IMR-90 (cell line): Measurements from ENCODE around the gene MON1A. TPM values are rescaled to one million over a fixed set of nuclear protein-coding genes. Genes with fewer than 3 reads are reported as not detected.

Experiments
- ATAC-seq: fragments of 200-7000 bp; cut with Tn5 transposase; 2 replicates; pipeline ENCODE4 v1.9.1; 2020; ENCODE audit warnings: low read depth, mild to moderate bottlenecking, moderate library complexity
- BruUV-seq: library from RNA; stranded (reverse); fragments of 400-500 nt; replicated peaks from 2 replicates; lab custom pipeline; 2021; lab: Mats Ljungman, UMichigan
- CTCF ChIA-PET: fragments of 300-600 bp; formaldehyde crosslinking; extraction: SDS; loops from one replicate; lab custom pipeline; 2021; ENCODE audit warnings: antibody characterized with exemption; lab: Yijun Ruan, JAX
- POLR2A ChIA-PET: fragments of 300-600 bp; sonication (Branson Sonifier 250); formaldehyde crosslinking; loops from one replicate; lab custom pipeline; 2022; ENCODE audit warnings: antibody characterized with exemption; ENCODE audit not compliant: unreplicated experiment; lab: Charles Lee
- DNase-seq: peaks from one replicate; pipeline ENCODE4 v3.0.0; 2013
- H2AFZ ChIP-seq: replicated peaks from 2 replicates; pipeline ENCODE3; 2013; ENCODE audit warnings: low read length, mild to moderate bottlenecking; ENCODE audit not compliant: poor library complexity
- H2AK5ac ChIP-seq: 2 replicates; pipeline ENCODE4 v1.6.1; 2013; ENCODE audit warnings: low read depth, low read length, inconsistent platforms
- H2AK9ac ChIP-seq: replicated peaks from 2 replicates; pipeline ENCODE3; 2013; ENCODE audit warnings: mild to moderate bottlenecking, low read depth, low read length, moderate library complexity; ENCODE audit not compliant: poor library complexity
- H2BK120ac ChIP-seq: 2 replicates; pipeline ENCODE4 v1.6.1; 2013; ENCODE audit warnings: low read depth, low read length, inconsistent platforms
- H2BK15ac ChIP-seq: 3 replicates; pipeline ENCODE4 v1.6.1; 2013; ENCODE audit warnings: low read depth, low read length, inconsistent platforms
- H2BK20ac ChIP-seq: 2 replicates; pipeline ENCODE4 v1.6.1; 2013; ENCODE audit warnings: low read depth, mild to moderate bottlenecking, inconsistent platforms, low read length, moderate library complexity
- H2BK5ac ChIP-seq: 2 replicates; pipeline ENCODE4 v1.6.1; 2013; ENCODE audit warnings: mild to moderate bottlenecking, low read depth, low read length, inconsistent platforms; ENCODE audit not compliant: poor library complexity, severe bottlenecking
- H3K14ac ChIP-seq: replicated peaks from 2 replicates; pipeline ENCODE4 v1.6.1; 2013; ENCODE audit warnings: low read depth, low read length, inconsistent platforms
- H3K18ac ChIP-seq: 2 replicates; pipeline ENCODE4 v1.6.1; 2013; ENCODE audit warnings: low read depth, low read length, control low read depth
- H3K23ac ChIP-seq: 2 replicates; pipeline ENCODE4 v1.6.1; 2013; ENCODE audit warnings: low read depth, low read length, inconsistent platforms
- H3K27ac ChIP-seq: 2 replicates; pipeline ENCODE4 v1.5.1; 2013; ENCODE audit warnings: mild to moderate bottlenecking, control low read depth, low read length; ENCODE audit not compliant: insufficient read depth
- H3K27me3 ChIP-seq: 2 replicates; pipeline ENCODE4 v1.6.1; 2013; ENCODE audit warnings: low read length; ENCODE audit not compliant: control insufficient read depth, insufficient read depth
- H3K36me3 ChIP-seq: 2 replicates; pipeline ENCODE4 v1.6.1; 2013; ENCODE audit warnings: low read length, mixed read lengths; ENCODE audit not compliant: control insufficient read depth, insufficient read depth
- H3K4ac ChIP-seq: 2 replicates; pipeline ENCODE4 v1.6.1; 2013; ENCODE audit warnings: low read depth, low read length, inconsistent platforms
- H3K4me1 ChIP-seq: 2 replicates; pipeline ENCODE4 v1.6.1; 2013; ENCODE audit warnings: low read length, mixed read lengths; ENCODE audit not compliant: control insufficient read depth, insufficient read depth
- H3K4me2 ChIP-seq: 2 replicates; pipeline ENCODE4 v1.6.1; 2013; ENCODE audit warnings: low read depth, mild to moderate bottlenecking, control low read depth, low read length, moderate library complexity
- H3K4me3 ChIP-seq: 2 replicates; pipeline ENCODE4 v1.5.1; 2013; ENCODE audit warnings: low read depth, mild to moderate bottlenecking, control low read depth, low read length, moderate library complexity; ENCODE audit not compliant: insufficient read depth
- H3K56ac ChIP-seq: 2 replicates; pipeline ENCODE4 v1.6.1; 2013; ENCODE audit warnings: low read length, inconsistent platforms; ENCODE audit not compliant: insufficient read depth; ENCODE audit errors: extremely low read depth
- H3K79me1 ChIP-seq, 2 experiments: 2 replicates each; pipeline ENCODE4 v1.6.1; 2013; ENCODE audit warnings: low read length in 2 of 2, inconsistent platforms in 1 of 2, low read depth in 1 of 2
- H3K9ac ChIP-seq: 2 replicates; pipeline ENCODE4 v1.6.1; 2013; ENCODE audit warnings: low read depth, low read length, control low read depth
- H3K9me1 ChIP-seq: 2 replicates; pipeline ENCODE4 v1.6.1; 2013; ENCODE audit warnings: low read length, inconsistent platforms; ENCODE audit not compliant: insufficient read depth
- H3K9me3 ChIP-seq: 2 replicates; pipeline ENCODE4 v1.6.1; 2013; ENCODE audit warnings: low read length; ENCODE audit not compliant: control insufficient read depth, insufficient read depth
- H4K20me1 ChIP-seq: 2 replicates; pipeline ENCODE4 v1.6.1; 2013; ENCODE audit warnings: low read length, inconsistent platforms; ENCODE audit not compliant: insufficient read depth
- H4K5ac ChIP-seq: 2 replicates; pipeline ENCODE4 v1.6.1; 2013; ENCODE audit warnings: mild to moderate bottlenecking, low read depth, low read length, control low read depth
- H4K8ac ChIP-seq, 2 experiments: 2 replicates each; pipeline ENCODE4 v1.6.1; 2013; ENCODE audit warnings: low read depth in 2 of 2, low read length in 2 of 2, control low read depth in 1 of 2, inconsistent platforms in 1 of 2
- H4K91ac ChIP-seq: 2 replicates; pipeline ENCODE4 v1.6.1; 2013; ENCODE audit warnings: low read depth, low read length, inconsistent platforms; ENCODE audit not compliant: insufficient read depth
- CEBPB ChIP-seq: IDR thresholded peaks from 2 replicates; pipeline ENCODE4 v1.6.1; 2012; ENCODE audit warnings: low read depth, low read length, improper control_type of control experiment
- CHD1 ChIP-seq: IDR thresholded peaks from 2 replicates; pipeline ENCODE4 v1.6.1; 2012; ENCODE audit warnings: low read depth, low read length, improper control_type of control experiment
- MAZ ChIP-seq: IDR thresholded peaks from 2 replicates; pipeline ENCODE4 v1.6.1; 2012; ENCODE audit warnings: low read depth, mild to moderate bottlenecking, low read length, improper control_type of control experiment, moderate library complexity, borderline replicate concordance
- NFE2L2 ChIP-seq: fragments of 150-350 bp; IDR thresholded peaks from 2 replicates; pipeline ENCODE4 v1.6.1; 2016; ENCODE audit warnings: low read depth, mild to moderate bottlenecking, low read length
- POLR2A ChIP-seq: IDR thresholded peaks from 2 replicates; pipeline ENCODE4 v1.6.1; 2012; ENCODE audit warnings: mild to moderate bottlenecking, low read depth, low read length
- RCOR1 ChIP-seq: IDR thresholded peaks from 2 replicates; pipeline ENCODE4 v1.6.1; 2012; ENCODE audit warnings: mild to moderate bottlenecking, low read length, improper control_type of control experiment; ENCODE audit not compliant: insufficient replicate concordance
- RFX5 ChIP-seq: IDR thresholded peaks from 2 replicates; pipeline ENCODE4 v1.8.0; 2012; ENCODE audit warnings: low read depth, mild to moderate bottlenecking, low read length, moderate library complexity
- USF2 ChIP-seq: fragments of 150-350 bp; IDR thresholded peaks from 2 replicates; pipeline ENCODE4 v1.6.1; 2017; ENCODE audit warnings: mild to moderate bottlenecking, antibody characterized with exemption, low read length, low read depth
- WGBS, 2 experiments: methylation state at CpG; one replicate each; pipeline versions ENCODE4 v1.1.5 to v1.1.7; 2013; ENCODE audit warnings: missing lambda C conversion rate in 2 of 2; ENCODE audit not compliant: insufficient read length in 1 of 2; ENCODE audit errors: extremely low coverage in 2 of 2; 5-methylcytosine and 5-hydroxymethylcytosine counted together
- dilution Hi-C: fragments of 300-500 bp; cut with HindIII; formaldehyde crosslinking; loops from one replicate; pipeline ENCODE4 v1.14.3; 2018; ENCODE audit warnings: low sequenced_read_pairs; ENCODE audit not compliant: unreplicated experiment
- in situ Hi-C: fragments of 300-500 bp; cut with MboI; formaldehyde crosslinking; loops from 3 replicates; pipeline ENCODE4 v1.14.3; 2019; ENCODE audit warnings: low sequenced_read_pairs, inconsistent platforms, mixed read lengths
- intact Hi-C: fragments of 100-400 bp; cut with micrococcal nuclease; formaldehyde crosslinking; loops from 2 replicates; pipeline ENCODE4 v1.10.0; 2022
- polyA plus RNA-seq, 3 experiments: library from polyadenylated mRNA; depleted of rRNA; stranded (reverse); fragments of >200 nt; gene quantifications; 2 replicates each; pipeline ENCODE4 v1.2.3, GENCODE V29; 2012; ENCODE audit warnings: low replicate concordance in 1 of 3
- total RNA-seq: library from RNA; depleted of rRNA; stranded (reverse); fragments of >200 nt; gene quantifications from 2 replicates; pipeline ENCODE4 v1.2.3, GENCODE V29; 2012

Gene MON1A
- total and polyA plus RNA-seq, 2 of the 4 experiments (the other 2 are of a cell fraction) = 8.2 to 13.5 TPM

DNA sequence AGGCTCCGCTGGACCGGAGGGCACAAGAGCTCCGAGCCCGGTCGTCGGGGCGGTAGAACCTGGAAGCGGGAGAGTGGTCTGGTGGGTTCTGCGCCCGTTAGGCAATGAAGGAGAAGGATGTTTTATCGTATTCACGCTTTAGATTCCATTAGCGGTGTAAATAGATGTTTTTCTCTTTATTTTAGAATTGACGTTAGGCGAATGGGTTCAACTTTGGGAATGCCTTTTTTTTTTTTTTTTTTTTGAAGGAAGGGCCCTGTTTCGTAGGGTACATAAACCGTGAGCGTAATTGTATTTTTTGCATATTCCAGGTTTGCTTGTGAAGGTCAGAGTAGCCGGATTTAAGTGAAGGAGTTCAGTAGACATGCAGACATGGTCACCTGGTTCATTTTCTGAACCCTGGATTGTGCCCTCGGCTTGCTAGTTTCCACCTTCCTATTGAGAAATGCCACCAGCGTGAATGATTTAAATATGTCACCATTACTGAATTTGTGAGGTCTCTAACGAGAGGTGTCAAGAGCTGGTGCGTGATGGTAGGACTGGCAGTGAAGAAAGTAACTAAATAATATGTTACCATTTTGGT, 11.1 kb upstream of the MON1A start:
- H4K20me1 ChIP-seq = peaks cover 36% of the 10 kb centered on the region

More for the DNA sequence above, 11.1 kb upstream of the MON1A start:
- dilution Hi-C loops = no loop called here
- POLR2A ChIA-PET = interaction anchor here (0.6 to 1.2 kb wide), 2 partner anchors 11 to 150 kb away, joined by 4 read pairs; partner anchors contain the start of gene MON1A
- Histone ChIP-seq H4K8ac (peak overlapping the region; percentile 38 to 67; a peak in 2 of 4 replicates), H3K4ac (peak overlapping the region; percentile 80), H2BK5ac (peak overlapping the region; percentile 68), H2BK20ac (no peak overlapping the region), H3K18ac (peak overlapping the region; percentile 69; the same call in 1 of the 2 replicates), H3K56ac (peak overlapping the region; percentile 76), H3K9me1 (peaks cover 7% of the 10 kb centered on the region), H3K27ac (peak overlapping the region; percentile 93), H4K5ac (peak overlapping the region; percentile 73), H2AK5ac (peak overlapping the region; percentile 77), H3K9ac (peak overlapping the region; percentile 97), H2AFZ (peak overlapping the region; percentile 97), H2AK9ac (peak overlapping the region; percentile 94), H3K4me2 (peak overlapping the region; percentile 100), H3K14ac (peak overlapping the region; percentile 89), H4K91ac (no peak overlapping the region; the same call in 1 of the 2 replicates), H3K4me3 (peak overlapping the region; percentile 80), H3K9me3 (no peaks in the 10 kb centered on the region), H2BK120ac (peak overlapping the region; percentile 20; the same call in 1 of the 2 replicates), H3K23ac (peak overlapping the region; percentile 96), H2BK15ac (no peak overlapping the region; the same call in 2 of the 3 replicates), H3K79me1 (peaks cover 4 to 25% of the 10 kb centered on the region in 2 experiments; a peak in 2 of 4 replicates), H3K4me1 (peaks cover 4% of the 10 kb centered on the region; the same call in 1 of the 2 replicates), H3K36me3 (no peaks in the 10 kb centered on the region; the same call in 1 of the 2 replicates), H3K27me3 (no peaks in the 10 kb centered on the region)
- TSS peak; percentile 62 for BruUV-seq
- DNase-seq (no peak), ATAC-seq (no peak)
- no peak for TF ChIP-seq NFE2L2
- no peak for TF ChIP-seq MAZ
- TF ChIP-seq RCOR1 = no peak
- no peak for TF ChIP-seq CEBPB
- TF ChIP-seq POLR2A = no peak
- TF ChIP-seq USF2 = no peak
- TF ChIP-seq CHD1 = no peak
- no peak for TF ChIP-seq RFX5
- in situ Hi-C loops = no loop called here
- intact Hi-C loops = loop anchor here (5.0 kb wide), 1 partner anchor 147 kb away; the partner anchor contains the start of gene RBM5
- 0% methylated on average over 7 of the region's 23 CpGs; no CpG with 5 or more reads in 1 of the 2 experiments for WGBS, 2 experiments
- CTCF ChIA-PET = no interaction called here
